ENCODE data around the gene IFI6. TPM values are rescaled to one million over a fixed set of nuclear protein-coding genes. Genes with fewer than 3 reads are reported as not detected.

IFI6 gene
- total RNA-seq, 1 experiment from 2014 or later, result 4.3 TPM

GRCh38 chr1:27705545-27705944 lies 33.6 kb upstream of the IFI6 start:
- Histone ChIP-seq H2BK20ac (ENCODE audit: low read depth, low read length, poor library complexity, severe bottlenecking) (no peak overlapping the region), H2AK5ac (ENCODE audit: insufficient read length, low read length) (no peak overlapping the region), H3K79me2 (ENCODE audit: insufficient read depth, low read length) (no peaks in the 10 kb centered on the region), H3K27me3 (ENCODE audit: insufficient read depth, low read length) (no peaks in the 10 kb centered on the region), H2BK12ac (ENCODE audit: insufficient read length, low read depth, low read length) (no peak overlapping the region), H3K4me2 (ENCODE audit: insufficient read depth, insufficient read length, low read length) (no peak overlapping the region), H3K9ac (ENCODE audit: extremely low read depth, insufficient read length, low read length) (no peak overlapping the region), H4K5ac (ENCODE audit: insufficient read length, low read depth, low read length) (no peak overlapping the region), H2BK5ac (ENCODE audit: insufficient read length, low read length) (no peak overlapping the region), H3K14ac (ENCODE audit: insufficient read depth, low read length) (no peak overlapping the region), H3K4ac (ENCODE audit: low read depth, low read length) (no peak overlapping the region), H3K18ac (ENCODE audit: insufficient read length, low read depth, low read length) (no peak overlapping the region), H2BK15ac (ENCODE audit: low read depth, low read length) (no peak overlapping the region), H2AFZ (ENCODE audit: low read length) (no peak overlapping the region), H3K79me1 (ENCODE audit: insufficient read depth, low read depth, low read length, poor library complexity, severe bottlenecking) (no peaks in the 10 kb centered on the region), H4K20me1 (ENCODE audit: control insufficient read depth, insufficient read depth, insufficient read length) (no peaks in the 10 kb centered on the region), H3K4me1 (ENCODE audit: insufficient read depth, low read length) (no peaks in the 10 kb centered on the region), H3K56ac (ENCODE audit: insufficient read length, low read depth, low read length) (no peak overlapping the region), H3K23me2 (ENCODE audit: insufficient read length, low read depth, low read length, poor library complexity, severe bottlenecking) (no peaks in the 10 kb centered on the region), H3K9me3 (ENCODE audit: control insufficient read depth, low read depth, low read length) (no peaks in the 10 kb centered on the region), H4K8ac (replicated peaks; ENCODE audit: insufficient read length, low read depth, low read length) (no peak overlapping the region), H2BK120ac (ENCODE audit: low read depth, low read length, poor library complexity, severe bottlenecking) (no peak overlapping the region), H4K91ac (ENCODE audit: insufficient read length, low read depth, low read length) (no peak overlapping the region), H3K27ac (ENCODE audit: insufficient read length, low read depth, low read length) (no peak overlapping the region), H3T11ph (ENCODE audit: low read length) (no peak overlapping the region), H3K23ac (ENCODE audit: insufficient read length, low read depth, low read length) (no peak overlapping the region)
- no peak overlapping the region for H3K4me3 Mint-ChIP-seq
- peaks cover 0 to 8% (median 2%) of the 10 kb centered on the region in 3 experiments; a peak in 2 of 7 replicates for H3K36me3 Mint-ChIP-seq (ENCODE audit: insufficient read depth in 1 of 3, low read depth in 3 of 3)
- no peak for DNase-seq
- no peaks in the 10 kb centered on the region for H3K4me1 Mint-ChIP-seq
- WGBS (ENCODE audit: extremely low coverage, insufficient read length, low lambda C conversion rate), result no CpG with 5 or more reads among the region's 2 CpGs
- H3K27me3 Mint-ChIP-seq (ENCODE audit: low read depth), result peaks cover 3% of the 10 kb centered on the region
- no peak overlapping the region for H3K27ac Mint-ChIP-seq
- H3K9me3 Mint-ChIP-seq, result peaks cover 11 to 16% of the 10 kb centered on the region in 2 experiments
- no peak for TF ChIP-seq CTCF (conservative IDR thresholded peaks at IDR 0.05)

Measured in H9 (cell line).